ENCODE results near the gene ZDHHC6.
"Not testable (repeated sequence)": the region's sequence is repeated elsewhere in the genome, so short reads cannot be mapped to it uniquely, and the experiment has no call there.

Gene ZDHHC6

GRCh38 chr10:112388548-112388947 is 58.2 kb downstream of the ZDHHC6 start:
- DNase-seq = no peak

GRCh38 chr10:112388056-112388455 is 58.7 kb downstream of the ZDHHC6 start:
- DNase-seq = not testable (repeated sequence)

GRCh38 chr10:112385201-112385600 is 61.5 kb downstream of the ZDHHC6 start:
- no peak for DNase-seq

GRCh38 chr10:112384141-112384540 is 62.6 kb downstream of the ZDHHC6 start:
- no peak for DNase-seq

GRCh38 chr10:112383325-112383724 is 63.4 kb downstream of the ZDHHC6 start:
- DNase-seq = no peak

- no peak for DNase-seq
Measured at GRCh38 chr10:112382515-112383235, 64.0 kb downstream of the ZDHHC6 start.

All from activated CD8-positive, alpha-beta memory T cell treated with anti-CD3 and anti-CD28 coated beads, Interleukin-2, amount 50 U/mL, for 48 hours (primary cell).